Endothelial cell of umbilical vein (primary cell): ENCODE measurements around the gene FAM78A.

Experiments used
- CTCF ChIP-seq, 2 donors: IDR thresholded peaks; 1 replicate in 1 of 2; 2 replicates in 1 of 2; pipeline ENCODE4 v1.5.1; 2011; ENCODE audit warnings: low read length in 2 of 2, mild to moderate bottlenecking in 2 of 2, moderate library complexity in 2 of 2, control low read depth in 1 of 2, inconsistent platforms in 1 of 2, low read depth in 1 of 2; ENCODE audit not compliant: insufficient read depth in 1 of 2; ENCODE audit errors: extremely low read depth in 1 of 2
- EZH2 ChIP-seq: IDR thresholded peaks from 2 replicates; pipeline ENCODE4 v1.6.1; 2012; ENCODE audit warnings: borderline replicate concordance, low read depth, mild to moderate bottlenecking, moderate library complexity, low read length, inconsistent platforms; ENCODE audit not compliant: severe bottlenecking
- MAX ChIP-seq: IDR thresholded peaks from 2 replicates; pipeline ENCODE4 v1.6.1; 2011; ENCODE audit not compliant: insufficient read depth, insufficient read length
- POLR2A ChIP-seq: IDR thresholded peaks from 2 replicates; pipeline ENCODE4 v1.6.1; 2012; ENCODE audit warnings: low read depth, mild to moderate bottlenecking, control low read depth, low read length
- POLR2AphosphoS5 ChIP-seq: IDR thresholded peaks from 2 replicates; pipeline ENCODE4 v1.6.1; 2012; ENCODE audit warnings: low read depth, mild to moderate bottlenecking, control low read depth, low read length, moderate library complexity; ENCODE audit not compliant: insufficient read depth

- TF ChIP-seq CTCF (IDR thresholded peaks at IDR 0.05; ENCODE audit: extremely low read depth in 1 of 2, insufficient read depth in 1 of 2, low read depth in 1 of 2, low read length in 2 of 2) (no peak), POLR2A (no peak), EZH2 (no peak), MAX (no peak), POLR2AphosphoS5 (no peak)
These were observed 14.6 kb upstream of the FAM78A start for GRCh38 chr9:131290767-131291370.
